ENCODE results near the gene HES3. TPM values are rescaled to one million over a fixed set of nuclear protein-coding genes. Genes with fewer than 3 reads are reported as not detected.
A peak's percentile ranks its signal among the peaks of the same experiment; 100 is the strongest.

HES3 gene
- total RNA-seq, 1 donor from 2014 or later, result not detected

DNA sequence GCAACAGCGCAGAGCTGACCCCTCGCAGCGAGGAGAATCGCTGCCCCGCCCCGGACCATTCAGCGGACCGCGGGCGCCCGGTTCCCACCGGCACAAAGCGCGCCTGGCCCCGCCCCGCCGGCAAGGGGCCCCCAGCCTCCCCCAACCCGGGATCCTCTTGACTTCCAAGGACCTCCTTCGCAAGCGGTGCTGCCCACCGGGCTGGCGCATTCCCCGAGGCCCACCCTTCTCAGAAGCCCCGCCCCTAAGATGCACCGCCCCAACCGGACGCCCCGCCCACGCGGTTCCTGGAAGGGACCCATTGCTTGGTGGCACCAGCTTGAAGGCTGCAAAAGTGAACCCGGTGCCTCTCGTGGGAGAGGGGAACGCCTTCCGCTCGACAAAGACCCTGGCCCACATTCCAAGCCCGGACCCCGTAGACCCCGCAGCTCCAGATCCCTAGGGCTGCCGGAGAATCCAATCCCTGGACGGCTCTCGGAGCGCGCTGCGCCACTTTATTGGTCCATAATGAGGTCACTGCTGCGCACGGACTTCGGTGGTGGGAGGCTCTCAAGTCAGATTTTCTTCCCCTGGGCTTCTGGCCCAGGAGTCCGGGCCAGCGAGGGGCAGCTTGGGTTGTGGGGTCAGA is 2.0 kb downstream of the HES3 start:
- DNase-seq, result no peak

DNA sequence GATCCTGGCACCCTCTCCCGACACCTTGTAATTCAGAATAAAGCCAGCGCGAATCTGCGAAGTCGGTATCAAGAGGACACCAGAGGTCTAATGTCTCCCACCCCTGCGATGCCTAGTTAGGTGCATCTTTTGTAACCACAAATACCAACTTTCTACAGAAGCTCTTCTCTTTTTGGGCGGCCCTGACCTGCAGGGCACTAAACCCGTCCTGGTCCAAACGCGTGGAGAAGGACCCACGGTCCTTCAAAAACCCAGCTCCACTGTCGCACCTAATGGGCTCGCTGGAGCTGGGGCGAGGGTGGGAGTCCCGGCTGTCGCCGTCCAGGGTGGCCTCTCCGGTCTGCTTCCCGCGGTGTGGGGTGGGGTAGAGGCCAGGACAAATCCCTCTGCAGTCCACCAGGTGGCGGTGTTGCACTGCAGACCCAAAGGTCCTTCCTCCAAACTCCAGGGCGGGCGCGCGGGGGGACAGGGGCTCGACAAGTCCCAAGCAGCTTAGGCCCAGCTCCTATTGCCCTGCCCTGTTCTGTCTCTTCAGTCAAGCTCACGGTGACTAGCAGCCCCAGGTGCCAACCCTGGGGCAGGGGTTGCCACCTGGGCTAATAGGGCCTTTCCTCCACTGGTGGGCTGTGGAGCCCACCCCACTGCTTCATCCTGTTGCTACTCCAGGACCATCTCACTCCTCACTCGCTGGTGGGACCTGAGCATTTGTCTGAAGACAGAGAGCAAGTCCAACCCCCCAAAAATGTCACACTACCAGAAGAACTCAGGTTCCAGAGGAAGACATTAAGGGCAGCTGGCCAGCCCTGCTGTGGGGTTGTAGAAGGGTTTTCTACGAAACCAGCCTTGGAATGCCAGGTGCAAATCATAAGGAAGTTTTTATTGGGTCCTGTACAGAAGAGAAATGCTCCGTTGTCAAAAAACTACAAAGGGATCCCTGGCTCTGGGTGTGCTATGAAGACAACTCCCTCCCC is 2.8 kb downstream of the HES3 start:
- DNase-seq, result peak; percentile 70

DNA sequence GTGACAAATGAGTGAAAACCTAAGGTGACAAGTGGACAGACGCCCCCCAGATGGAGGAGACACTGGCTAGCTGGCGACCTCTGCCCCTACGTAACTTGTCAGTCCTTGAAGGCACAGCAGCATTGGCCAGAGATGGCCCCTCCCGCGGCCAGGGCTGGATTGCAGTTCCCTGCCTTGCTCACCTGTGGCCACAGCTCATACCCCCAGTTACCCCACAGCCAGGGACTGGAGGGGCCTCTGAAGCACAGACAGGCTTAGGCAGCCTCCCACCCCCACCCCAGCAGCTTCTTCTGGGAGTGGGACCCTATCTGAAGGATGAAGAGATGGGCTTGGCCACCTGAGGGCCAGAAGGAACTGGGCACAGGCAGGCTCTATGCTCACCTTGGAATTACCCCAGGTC is 3.7 kb downstream of the HES3 start:
- no peak for DNase-seq

DNA sequence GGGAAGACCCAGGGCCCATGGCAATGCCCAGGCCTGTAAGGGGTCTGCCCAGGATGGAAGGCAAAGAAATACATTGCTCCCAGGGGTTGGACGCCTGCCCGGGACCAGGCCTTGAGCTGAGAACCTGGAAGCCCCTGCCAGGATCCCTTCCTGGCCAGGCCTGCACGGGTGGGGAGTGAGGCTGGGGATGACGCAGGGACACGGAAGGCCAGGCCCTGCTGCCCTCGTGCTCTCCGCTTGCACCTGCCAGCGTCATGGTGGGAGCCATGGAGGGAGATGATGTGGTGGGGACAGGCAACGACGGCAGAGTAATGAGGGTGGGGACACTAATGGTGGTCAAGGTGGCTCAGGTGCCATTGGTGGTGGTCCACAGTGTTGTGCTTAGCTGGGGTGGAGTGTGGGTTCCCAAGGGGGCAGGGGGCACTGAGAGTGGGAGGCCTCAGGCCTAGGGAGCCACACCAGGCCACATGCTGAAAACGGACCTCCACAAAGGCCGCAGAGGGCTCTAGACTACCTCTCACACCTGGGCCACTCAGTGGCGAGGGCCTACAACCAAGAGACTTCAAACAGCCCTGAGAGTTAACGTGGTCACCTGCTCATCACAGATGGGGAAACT is 4.3 kb downstream of the HES3 start:
- DNase-seq, result no peak

DNA sequence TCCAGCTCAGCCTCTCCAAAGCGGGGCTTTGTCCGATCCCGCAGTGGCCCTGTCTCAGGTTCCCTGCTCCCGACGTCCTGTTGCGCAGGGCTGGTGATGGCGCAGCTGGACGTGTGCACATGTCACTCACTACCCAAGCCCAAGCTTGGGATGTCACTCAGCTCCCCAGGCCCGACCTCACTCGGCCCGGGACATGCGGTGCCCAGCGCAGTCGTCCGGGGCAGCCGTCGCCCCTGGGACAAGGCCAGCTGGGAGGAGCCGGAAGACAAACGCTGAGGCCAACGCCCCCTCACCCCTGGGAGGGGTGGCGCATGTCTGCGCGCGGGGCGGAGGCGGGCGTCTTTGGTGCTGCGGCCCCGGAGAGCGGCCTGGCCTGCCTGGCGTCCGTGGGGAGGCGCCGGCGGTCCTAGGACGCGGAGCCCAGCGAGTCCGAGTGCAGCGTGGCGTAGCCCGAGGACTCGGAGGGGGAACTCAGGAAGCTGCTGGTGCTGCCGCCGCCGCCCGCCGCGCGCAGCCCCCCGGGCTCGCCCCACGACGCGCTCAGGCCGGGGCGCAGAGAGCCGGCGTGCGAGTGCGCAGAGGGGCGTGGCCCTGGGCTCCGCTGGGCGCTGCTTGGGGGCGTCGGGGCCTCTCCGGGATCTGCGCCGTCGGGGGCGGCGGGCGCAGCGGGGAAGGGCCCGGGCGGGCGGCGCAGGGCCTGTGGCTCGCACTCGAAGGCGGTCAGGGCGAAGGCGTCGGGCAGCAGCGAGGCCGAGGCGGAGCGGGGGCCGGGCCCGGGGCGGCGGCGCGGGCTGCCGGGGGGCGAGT is 5.2 kb downstream of the HES3 start:
- no peak for DNase-seq

DNA sequence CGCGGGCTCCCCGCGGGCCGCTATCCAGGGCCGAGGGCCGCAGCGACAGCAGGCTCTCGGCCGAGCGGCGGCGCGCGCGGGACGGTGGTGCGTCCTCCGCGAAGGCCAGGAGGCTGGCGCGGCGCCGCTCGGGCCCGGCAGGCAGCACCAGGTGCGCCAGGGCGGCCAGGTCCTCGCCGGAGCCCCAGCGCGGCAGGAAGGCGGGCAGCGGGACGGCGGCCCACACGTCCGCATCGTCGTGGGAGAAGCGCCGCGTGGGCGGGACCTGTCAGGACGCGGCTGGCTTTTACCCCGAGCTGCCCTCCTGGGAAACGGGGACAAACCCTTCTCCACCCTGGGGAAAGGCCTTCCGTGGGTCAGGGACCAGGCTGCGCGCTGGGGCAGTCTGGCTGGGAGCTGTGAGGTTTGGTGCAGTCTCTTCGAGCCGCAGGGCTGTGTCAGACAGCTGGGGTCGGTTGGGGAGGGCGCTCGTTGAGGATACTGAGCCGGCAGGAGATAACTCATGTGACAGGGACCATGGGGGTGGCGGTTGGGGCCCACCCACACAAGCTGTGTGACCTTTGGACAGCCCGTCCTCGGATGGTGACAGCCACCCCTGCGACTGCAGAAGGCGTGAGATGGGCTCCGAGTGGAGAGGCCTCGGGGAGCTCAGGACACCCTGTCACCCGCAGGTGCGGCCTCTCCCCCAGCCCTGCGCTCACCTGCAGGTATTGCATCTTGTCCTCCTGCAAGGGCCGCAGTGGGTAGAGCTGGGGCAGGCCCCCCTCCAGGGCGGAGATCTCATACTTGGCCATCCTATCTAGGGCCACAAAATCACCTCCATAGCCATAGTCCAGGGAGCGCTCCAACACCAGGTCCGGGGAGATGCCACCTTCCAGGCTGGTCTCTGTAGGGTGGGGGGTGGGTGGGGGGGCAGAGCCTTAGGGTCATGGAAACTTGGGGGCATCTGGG is 6.0 kb downstream of the HES3 start:
- no peak for DNase-seq

DNA sequence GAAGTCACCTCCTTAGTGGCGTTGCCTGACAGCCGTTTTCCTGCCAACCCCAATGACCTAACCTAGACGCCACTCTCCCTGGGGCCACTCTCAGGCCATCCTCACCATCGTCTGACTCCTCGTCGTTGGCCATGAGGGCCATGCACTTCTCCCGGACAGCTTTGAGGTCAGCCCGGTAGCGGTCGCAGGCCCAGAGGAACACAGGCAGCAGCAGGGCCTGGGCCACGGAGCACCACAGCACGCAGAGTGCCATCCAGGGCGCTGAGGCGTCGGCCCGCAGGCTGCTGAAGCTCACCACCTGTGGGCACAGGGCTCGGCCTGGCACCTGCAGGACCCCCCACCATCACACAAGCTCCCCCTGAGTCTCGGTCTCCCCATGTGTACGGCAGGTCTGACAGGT is 7.3 kb downstream of the HES3 start:
- DNase-seq, result no peak

DNA sequence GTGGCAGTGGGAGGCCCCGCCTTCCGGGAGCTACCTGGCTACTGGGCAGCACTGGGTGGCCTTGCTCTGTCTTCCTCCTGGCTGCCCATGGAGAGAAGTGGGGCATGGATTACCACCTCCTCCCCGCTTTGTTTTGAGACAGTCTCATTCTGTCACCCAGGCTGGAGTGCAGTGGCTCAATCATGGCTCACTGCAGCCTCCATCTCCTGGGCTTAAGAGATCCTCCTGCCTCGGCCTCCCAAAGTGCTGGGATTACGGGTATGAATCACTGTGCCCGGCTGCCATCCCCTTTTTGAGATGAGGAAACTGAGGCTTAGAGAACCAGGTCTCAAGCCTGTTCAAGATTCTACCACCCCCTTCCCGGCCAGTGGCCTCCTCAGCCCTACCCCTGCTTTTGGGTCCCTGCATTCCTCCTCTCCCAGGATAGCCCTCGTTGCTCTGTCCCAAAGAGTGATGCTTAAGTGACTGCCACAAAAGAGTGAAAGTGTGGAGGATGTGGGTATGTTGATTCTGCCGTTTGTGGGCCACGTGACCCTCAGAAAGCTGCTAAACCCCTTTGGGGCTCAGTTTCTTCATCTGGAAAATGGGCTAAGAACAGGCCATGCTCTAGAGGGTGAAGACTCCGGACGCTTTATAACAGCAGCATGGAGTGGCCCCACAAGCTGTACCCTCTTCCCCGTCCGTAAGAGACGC is 7.8 kb downstream of the HES3 start:
- DNase-seq, result no peak

DNA sequence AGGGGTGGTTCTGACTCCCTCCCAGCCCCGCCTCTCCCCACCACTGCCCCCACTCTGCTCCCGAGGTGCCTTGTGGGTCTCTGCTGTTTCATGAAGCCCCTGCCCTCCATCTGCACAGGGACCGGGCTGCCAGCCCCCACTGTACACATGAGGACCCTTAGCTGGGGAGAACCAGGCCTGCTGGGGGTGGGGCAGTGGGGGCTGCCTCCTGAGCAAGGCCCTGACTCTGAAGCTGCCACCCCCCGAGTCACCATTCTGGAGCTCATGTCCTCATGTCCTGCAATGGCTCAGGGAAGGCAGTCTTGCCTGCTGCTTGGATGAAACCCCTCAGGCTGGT is 8.4 kb downstream of the HES3 start:
- DNase-seq, result no peak

DNA sequence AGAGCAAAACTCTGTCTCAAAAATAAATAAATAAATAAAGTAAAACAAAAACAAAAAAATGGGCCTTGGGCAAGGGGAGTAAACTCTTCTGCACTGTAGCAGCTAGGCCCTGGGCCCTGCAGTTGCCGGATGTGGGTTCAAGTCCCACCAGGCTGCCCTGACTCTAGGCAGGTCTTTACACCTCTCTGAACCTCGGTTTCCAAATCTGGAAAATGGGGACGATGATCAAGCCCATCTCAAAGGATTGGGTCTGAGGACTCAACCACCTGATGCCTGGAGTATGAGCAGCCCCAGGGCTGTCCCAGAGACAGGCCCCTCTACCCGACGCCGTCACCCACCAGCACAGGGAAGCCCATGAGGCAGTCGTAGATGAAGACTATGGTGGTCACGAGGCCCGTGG is 9.4 kb downstream of the HES3 start:
- DNase-seq, result no peak

DNA sequence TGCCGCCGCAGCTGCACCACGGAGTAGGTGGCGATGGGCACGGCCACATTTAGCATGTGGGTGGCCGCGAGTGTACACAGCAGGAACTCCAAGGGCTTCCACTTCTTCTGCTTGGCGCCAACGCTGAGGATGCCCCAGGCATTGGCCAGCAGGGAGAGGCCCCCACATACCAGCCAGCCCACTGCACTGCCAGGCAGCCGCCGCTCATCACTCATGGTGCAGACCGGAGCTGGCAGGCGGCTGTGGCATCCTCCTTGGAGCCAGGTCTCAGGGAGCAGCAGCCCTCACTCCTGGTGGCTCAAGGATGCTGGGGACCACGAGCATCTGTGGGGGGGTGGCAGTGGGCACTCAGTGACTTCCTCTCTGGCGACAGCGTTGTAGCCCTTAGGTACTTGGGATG is 10.7 kb downstream of the HES3 start:
- DNase-seq, result no peak

DNA sequence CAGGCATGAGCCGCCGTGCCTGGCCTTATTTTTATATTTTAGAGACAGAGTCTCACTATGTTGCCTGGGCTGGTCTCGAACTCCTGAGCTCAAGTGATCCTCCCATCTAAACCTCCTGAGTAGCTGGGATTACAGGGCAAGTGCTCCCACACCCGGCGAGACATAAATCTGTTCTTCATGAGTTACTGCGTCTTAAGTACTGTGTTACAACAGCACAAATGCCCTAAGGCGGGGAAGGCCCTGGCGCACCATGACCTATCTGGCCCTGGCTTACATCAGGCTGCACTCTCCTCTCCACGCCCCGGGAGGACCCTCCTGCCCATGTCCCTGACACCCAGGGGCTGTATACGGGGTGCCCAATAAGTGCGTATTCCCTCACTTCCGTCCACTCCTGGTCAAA is 12.7 kb downstream of the HES3 start:
- DNase-seq, result no peak

DNA sequence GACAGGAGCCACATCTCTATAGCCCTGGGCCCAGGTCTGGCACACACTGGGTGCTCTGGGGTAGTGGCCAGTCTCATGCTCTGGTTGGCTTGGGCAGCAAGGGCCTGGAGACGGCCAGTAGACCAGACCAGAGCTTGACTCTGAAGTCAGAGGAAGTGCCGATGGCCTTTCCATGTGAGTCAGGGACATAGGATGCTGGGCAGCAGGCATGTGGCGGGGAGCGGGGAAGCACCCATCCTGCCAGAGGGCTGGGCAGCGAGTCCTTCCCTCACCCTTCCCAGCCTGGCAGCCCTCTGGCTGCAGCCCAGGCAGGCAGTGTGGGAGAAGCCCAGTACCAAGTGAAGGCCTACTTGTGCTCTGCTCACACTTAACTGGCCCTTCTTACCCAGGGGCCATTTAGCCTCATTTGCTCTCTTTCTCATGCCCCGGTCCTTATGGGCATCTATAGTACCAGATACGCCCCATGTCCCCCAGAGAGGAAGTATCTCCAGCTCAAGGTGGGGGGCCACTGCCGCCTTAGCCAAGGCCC is 13.6 kb downstream of the HES3 start:
- DNase-seq, result no peak

DNA sequence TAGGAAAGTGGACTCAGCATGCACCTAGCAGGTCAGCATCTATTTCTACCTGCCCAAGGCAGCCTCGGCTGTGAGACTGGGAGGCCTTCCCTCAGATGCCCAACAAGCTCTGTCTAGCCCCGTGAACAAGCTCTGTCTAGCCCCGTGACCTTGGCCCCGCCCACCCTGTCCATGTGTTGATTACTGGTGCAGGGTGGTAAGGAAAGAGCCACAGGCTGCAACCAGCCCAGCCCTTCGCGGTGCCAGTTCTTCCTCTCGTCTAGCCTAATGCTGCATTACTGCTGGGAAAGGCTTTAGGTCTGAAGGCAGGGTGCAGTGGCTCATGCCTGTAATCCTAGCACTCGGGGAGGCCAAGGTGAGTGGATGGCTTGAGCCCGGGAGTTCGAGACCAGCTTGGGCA is 14.7 kb downstream of the HES3 start:
- DNase-seq, result no peak

DNA sequence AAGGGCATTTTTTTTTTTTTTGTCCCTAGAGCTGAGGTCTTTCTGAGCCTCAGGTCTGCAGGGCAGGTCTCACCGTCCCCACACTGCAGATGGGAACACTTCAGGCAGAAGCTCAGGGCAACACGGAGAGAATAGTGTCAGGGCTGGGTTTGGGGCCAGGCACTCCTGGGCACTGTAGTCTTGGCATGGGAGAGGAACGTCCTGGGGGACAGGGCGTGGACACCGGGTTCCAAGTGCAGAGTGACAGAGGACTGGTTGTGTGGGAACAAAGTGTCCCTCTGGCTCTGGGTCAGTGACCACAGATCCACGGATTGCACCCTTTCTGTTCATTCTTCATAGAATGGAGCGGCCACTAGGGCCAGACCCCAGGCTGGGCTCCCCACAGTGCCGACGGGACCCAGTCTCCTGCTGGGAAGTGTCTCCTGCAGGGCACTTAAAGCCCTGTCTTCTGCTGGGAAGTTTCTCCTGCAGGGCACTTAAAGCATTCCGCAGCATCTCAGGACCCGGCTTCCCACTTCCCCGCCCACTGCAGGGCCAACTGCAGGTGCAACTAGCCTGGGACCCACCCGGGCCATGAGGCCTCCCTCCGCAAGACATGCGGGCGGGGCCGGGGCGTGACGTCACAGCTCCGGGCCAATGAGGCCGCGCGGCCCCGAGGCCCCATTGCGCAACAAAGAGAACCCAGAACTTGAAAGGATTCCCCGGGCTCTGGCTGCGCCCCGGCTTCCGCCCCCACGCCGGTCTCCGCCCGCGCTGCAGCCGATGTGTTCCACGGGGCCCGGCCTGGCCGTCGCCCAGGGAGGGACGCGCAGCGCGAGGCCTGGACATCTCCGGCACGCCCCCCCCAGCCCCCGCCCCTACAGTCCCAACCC is 15.7 kb downstream of the HES3 start:
- DNase-seq, result peak; percentile 51

DNA sequence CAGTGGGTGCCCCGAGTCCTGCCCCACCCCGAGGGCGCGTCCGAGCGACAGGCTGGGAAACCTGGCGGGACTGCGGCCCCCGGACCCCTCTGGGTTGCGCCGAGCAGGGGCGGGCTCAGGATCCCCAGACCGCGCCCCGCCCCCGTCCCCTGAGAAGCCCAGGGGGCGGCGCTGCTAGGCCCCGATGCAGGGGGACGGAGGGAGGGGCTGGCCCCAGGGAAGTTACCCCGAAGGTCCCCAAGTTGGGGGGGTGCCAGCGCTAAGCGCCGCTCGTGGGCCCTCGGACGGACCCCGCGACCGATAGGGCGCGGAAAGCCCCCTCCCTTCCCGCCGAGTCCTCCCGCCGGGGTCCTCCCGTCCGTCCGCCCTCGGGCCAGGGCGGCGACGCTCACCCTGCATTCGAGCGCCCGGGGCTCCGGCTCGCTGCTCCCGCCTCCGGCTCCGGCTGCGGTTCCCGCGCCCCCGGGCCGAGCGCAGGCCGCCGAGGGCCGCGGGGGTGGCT is 16.5 kb downstream of the HES3 start:
- peak; percentile 12 for DNase-seq

DNA sequence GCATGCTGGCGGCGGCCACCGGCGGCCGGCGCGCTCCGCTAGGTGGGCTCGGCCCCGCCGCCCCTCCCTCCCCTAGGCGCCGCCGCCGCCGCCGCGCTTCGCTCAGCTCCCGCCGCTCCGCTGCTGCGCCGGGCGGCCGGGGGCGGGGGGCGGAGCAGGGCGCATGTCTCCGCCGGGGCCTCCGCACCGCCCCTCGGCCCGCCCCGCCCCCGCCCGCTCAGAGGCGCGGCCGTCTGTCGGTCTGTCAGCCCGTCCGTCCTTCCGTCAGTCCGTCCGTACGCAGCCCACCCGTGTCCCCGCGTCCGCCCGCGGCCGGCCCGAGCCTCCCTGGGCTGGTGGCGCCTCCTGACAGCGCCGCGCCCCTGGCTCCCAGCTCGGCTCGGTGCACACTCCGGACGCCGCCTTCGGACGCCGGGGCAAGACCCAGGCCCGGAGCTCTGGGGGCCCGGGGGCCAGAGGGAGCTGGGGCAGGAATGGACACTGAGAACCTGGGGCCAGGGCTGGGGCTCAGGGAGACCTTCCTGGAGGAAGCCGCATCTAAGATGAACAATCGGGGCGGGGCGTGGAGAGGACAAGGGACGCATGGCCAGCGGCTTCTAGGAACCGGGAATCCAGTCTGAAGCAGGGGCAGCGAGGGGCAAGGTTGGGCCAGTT is 17.1 kb downstream of the HES3 start, which contains the start of gene GPR153:
TSS of gene GPR153 (minus strand) at position 138 of the 654 bp plus-strand sequence. CDS start 6,193 bp downstream, outside the sequence.
- DNase-seq, result peak; percentile 9

DNA sequence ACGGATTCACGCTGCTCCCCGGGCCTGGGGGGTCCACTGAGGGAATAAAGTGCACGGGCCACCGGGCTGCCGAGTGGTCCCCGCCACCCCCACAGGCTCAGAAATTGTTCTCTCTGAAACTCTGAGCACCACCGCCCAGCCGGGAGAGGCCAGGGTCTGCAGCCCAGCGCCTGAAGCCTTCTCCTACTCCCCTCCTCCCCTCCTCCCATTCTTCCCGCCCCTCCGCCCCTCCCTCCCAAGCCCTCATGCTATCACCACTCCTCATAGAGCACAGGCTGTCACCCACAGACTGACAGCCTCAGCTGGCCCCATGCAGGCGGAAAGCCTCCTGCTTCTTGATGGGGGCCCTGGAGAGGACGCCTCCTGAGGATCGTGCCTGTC is 17.6 kb downstream of the HES3 start:
- DNase-seq, result peak; percentile 36
